Panc1 (cell line): ENCODE results near the gene CNOT3. TPM values are rescaled to one million over a fixed set of nuclear protein-coding genes. Genes with fewer than 3 reads are reported as not detected.

ENCODE experiments used
- ATAC-seq: fragments of 200-7000 bp; cut with Tn5 transposase; 2 replicates; pipeline ENCODE4 v1.9.1; 2020; ENCODE audit warnings: mild to moderate bottlenecking, moderate library complexity
- BruUV-seq: library from RNA; stranded (reverse); fragments of 400-500 nt; replicated peaks from 2 replicates; lab custom pipeline; 2021; lab: Mats Ljungman, UMichigan
- CTCF ChIA-PET: fragments of 300-600 bp; sonication (Branson Sonifier 250); formaldehyde crosslinking; loops from one replicate; lab custom pipeline; 2022; ENCODE audit warnings: antibody characterized with exemption; lab: Charles Lee
- POLR2A ChIA-PET: fragments of 300-600 bp; sonication (Branson Sonifier 250); formaldehyde crosslinking; loops from one replicate; lab custom pipeline; 2022; ENCODE audit warnings: antibody characterized with exemption; lab: Charles Lee
- DNase-seq: peaks from one replicate; pipeline ENCODE4 v3.0.0-alpha.2; 2010; ENCODE audit warnings: low read depth, low spot score
- H3K27ac ChIP-seq: 2 replicates; pipeline ENCODE4 v1.5.1; 2011; ENCODE audit warnings: mild to moderate bottlenecking, low read length, inconsistent platforms
- H3K27me3 ChIP-seq: fragments of 200-500 bp; sonication (Bioruptor generic); 2 replicates; pipeline ENCODE4 v1.6.0; 2014; ENCODE audit warnings: low read length, inconsistent platforms; ENCODE audit not compliant: control insufficient read depth, insufficient read depth
- H3K36me3 ChIP-seq: fragments of 200-500 bp; sonication (Bioruptor generic); 2 replicates; pipeline ENCODE4 v1.5.1; 2014; ENCODE audit warnings: inconsistent platforms, mild to moderate bottlenecking, low read length, moderate library complexity; ENCODE audit not compliant: control insufficient read depth, insufficient read depth
- H3K4me1 ChIP-seq: 2 replicates; pipeline ENCODE4 v1.5.1; 2011; ENCODE audit warnings: inconsistent platforms, mild to moderate bottlenecking, low read length, moderate library complexity; ENCODE audit not compliant: control insufficient read depth, insufficient read depth
- H3K4me3 ChIP-seq, 2 experiments: 2 replicates each; pipeline ENCODE4 v1.5.1; 2011 to 2012; ENCODE audit warnings: low read depth in 2 of 2, low read length in 2 of 2, mild to moderate bottlenecking in 2 of 2, inconsistent platforms in 1 of 2, moderate library complexity in 1 of 2
- H3K9me3 ChIP-seq: fragments of 200-500 bp; sonication (Bioruptor generic); 2 replicates; pipeline ENCODE4 v1.5.1; 2014; ENCODE audit warnings: low read depth, mild to moderate bottlenecking, inconsistent platforms, low read length, moderate library complexity; ENCODE audit not compliant: control insufficient read depth, insufficient read depth
- CTCF ChIP-seq: fragments of 450-650 bp; IDR thresholded peaks from 2 replicates; pipeline ENCODE4 v1.5.1; 2017; ENCODE audit warnings: mild to moderate bottlenecking
- POLR2AphosphoS5 ChIP-seq: IDR thresholded peaks from 2 replicates; pipeline ENCODE4 v1.6.1; 2012; ENCODE audit warnings: mild to moderate bottlenecking, low read depth, low read length, moderate library complexity
- SIN3A ChIP-seq: IDR thresholded peaks from 2 replicates; pipeline ENCODE4 v1.6.1; 2012; ENCODE audit warnings: low read depth, mild to moderate bottlenecking, low read length, moderate library complexity, borderline replicate concordance; ENCODE audit not compliant: insufficient read depth
- TCF7L2 ChIP-seq: IDR thresholded peaks from 2 replicates; pipeline ENCODE4 v1.6.1; 2011; ENCODE audit warnings: mild to moderate bottlenecking, low read depth, low read length, inconsistent platforms
- in situ Hi-C: cut with HindIII; loops from 2 replicates; pipeline ENCODE4 v1.10.0; 2016; ENCODE audit warnings: low sequenced_read_pairs, low pct_unique_long_range_greater_than_20kb
- intact Hi-C: fragments of 100-400 bp; cut with micrococcal nuclease; formaldehyde crosslinking; loops from one replicate; pipeline ENCODE4 v1.10.0; 2022; ENCODE audit not compliant: unreplicated experiment
- total RNA-seq: library from RNA; stranded (reverse); gene quantifications from one replicate; pipeline ENCODE4 v1.2.1, GENCODE V29; 2021; ENCODE audit not compliant: unreplicated experiment
- TF ChIP-seq, protein P1 (sequence below), 2 experiments: IDR thresholded peaks; 2 replicates each; pipeline ENCODE4 v1.6.1; 2011 to 2012; ENCODE audit warnings: low read depth in 2 of 2, control low read depth in 1 of 2, low read length in 1 of 2, mild to moderate bottlenecking in 1 of 2, moderate library complexity in 1 of 2; ENCODE audit not compliant: insufficient read depth in 1 of 2

Gene CNOT3
- total RNA-seq, 1 experiment from 2014 or later, result 111 TPM

GRCh38 chr19:54124393-54124792 lies 13.2 kb upstream of the CNOT3 start:
- Histone ChIP-seq H3K27ac (no peak overlapping the region), H3K4me3 (no peak overlapping the region), H3K36me3 (peaks cover 17% of the 10 kb centered on the region), H3K9me3 (no peaks in the 10 kb centered on the region), H3K4me1 (no peaks in the 10 kb centered on the region), H3K27me3 (no peaks in the 10 kb centered on the region)
- TF ChIP-seq TCF7L2, result no peak
- intact Hi-C loops (no loop called here), in situ Hi-C loops (no loop called here)
- BruUV-seq, result no TSS peak
- no peak for DNase-seq
- CTCF ChIA-PET, result no interaction called here
- POLR2A ChIA-PET, result interaction anchor here (0.7 to 1.6 kb wide), 2 partner anchors 10 to 233 kb away, joined by 3 to 5 read pairs; no protein-coding TSS in a partner anchor
- no peak for ATAC-seq

DNA sequence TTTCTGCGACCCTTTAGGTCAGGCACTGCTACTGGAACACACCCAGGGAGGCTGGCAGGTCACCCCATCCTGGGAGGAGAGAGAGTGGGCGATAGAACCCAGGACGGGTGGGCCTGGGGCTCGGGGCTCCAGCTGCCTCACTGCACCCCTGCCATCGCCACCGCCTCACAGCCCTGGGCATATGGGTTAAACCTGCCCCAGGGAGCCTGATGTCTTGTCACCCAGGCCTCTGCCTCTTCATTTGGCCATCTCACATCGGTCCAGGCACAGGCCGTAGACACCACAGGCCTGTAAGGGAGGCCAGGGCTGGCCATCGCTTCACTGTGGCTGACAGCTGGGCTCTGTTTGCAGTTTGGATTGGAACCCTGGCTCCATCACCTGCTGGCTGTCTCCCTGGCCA lies 11.8 kb upstream of the CNOT3 start:
- Histone ChIP-seq H3K9me3 (no peaks in the 10 kb centered on the region), H3K36me3 (peaks cover 17% of the 10 kb centered on the region), H3K27me3 (no peaks in the 10 kb centered on the region), H3K4me1 (no peaks in the 10 kb centered on the region), H3K27ac (no peak overlapping the region), H3K4me3 (no peak overlapping the region)
- in situ Hi-C loops (no loop called here), intact Hi-C loops (no loop called here)
- no peak for ATAC-seq
- no peak for TF ChIP-seq CTCF
- TF ChIP-seq POLR2AphosphoS5, result no peak
- TF ChIP-seq SIN3A, result no peak
- TF ChIP-seq, protein P1, sequence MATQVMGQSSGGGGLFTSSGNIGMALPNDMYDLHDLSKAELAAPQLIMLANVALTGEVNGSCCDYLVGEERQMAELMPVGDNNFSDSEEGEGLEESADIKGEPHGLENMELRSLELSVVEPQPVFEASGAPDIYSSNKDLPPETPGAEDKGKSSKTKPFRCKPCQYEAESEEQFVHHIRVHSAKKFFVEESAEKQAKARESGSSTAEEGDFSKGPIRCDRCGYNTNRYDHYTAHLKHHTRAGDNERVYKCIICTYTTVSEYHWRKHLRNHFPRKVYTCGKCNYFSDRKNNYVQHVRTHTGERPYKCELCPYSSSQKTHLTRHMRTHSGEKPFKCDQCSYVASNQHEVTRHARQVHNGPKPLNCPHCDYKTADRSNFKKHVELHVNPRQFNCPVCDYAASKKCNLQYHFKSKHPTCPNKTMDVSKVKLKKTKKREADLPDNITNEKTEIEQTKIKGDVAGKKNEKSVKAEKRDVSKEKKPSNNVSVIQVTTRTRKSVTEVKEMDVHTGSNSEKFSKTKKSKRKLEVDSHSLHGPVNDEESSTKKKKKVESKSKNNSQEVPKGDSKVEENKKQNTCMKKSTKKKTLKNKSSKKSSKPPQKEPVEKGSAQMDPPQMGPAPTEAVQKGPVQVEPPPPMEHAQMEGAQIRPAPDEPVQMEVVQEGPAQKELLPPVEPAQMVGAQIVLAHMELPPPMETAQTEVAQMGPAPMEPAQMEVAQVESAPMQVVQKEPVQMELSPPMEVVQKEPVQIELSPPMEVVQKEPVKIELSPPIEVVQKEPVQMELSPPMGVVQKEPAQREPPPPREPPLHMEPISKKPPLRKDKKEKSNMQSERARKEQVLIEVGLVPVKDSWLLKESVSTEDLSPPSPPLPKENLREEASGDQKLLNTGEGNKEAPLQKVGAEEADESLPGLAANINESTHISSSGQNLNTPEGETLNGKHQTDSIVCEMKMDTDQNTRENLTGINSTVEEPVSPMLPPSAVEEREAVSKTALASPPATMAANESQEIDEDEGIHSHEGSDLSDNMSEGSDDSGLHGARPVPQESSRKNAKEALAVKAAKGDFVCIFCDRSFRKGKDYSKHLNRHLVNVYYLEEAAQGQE (IDR thresholded peaks at IDR 0.05; ENCODE audit: insufficient read depth in 1 of 2, low read depth in 2 of 2, low read length in 1 of 2), result no peak
- no peak for TF ChIP-seq TCF7L2
- DNase-seq, result no peak
- CTCF ChIA-PET, result no interaction called here
- no TSS peak for BruUV-seq
- POLR2A ChIA-PET, result no interaction called here

DNA sequence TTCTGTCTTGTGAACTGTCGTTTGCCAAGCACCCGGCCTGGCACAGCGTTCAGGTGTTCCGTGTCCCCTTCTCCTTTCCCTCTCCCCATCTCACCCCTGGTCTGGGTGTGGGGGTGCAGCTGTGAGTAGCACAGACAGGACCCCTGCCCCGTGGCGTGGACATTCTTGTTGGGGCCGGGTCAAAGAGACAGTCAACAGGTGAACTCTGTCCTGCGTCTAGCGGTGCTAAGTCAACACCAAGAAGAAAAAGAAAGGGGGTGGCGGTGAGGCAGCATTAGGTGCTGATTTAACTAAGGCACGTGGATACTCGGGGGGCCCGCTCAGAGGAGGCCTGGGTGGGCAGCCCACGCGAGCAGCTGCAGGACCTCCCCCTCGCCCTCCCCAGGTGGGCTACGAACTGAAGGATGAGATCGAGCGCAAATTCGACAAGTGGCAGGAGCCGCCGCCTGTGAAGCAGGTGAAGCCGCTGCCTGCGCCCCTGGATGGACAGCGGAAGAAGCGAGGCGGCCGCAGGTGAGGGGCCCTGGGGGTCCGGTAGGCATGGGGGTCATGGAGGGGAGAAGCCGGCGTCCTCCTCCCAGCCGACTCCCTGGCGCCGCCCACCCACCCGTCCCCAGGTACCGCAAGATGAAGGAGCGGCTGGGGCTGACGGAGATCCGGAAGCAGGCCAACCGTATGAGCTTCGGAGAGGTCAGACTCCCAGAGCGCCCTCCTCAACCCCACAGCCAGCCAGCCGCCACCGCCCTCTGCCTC lies 9.7 kb upstream of the CNOT3 start:
- CTCF ChIA-PET, result no interaction called here
- DNase-seq (no peak), ATAC-seq (no peak)
- Histone ChIP-seq H3K27me3 (no peaks in the 10 kb centered on the region), H3K9me3 (no peaks in the 10 kb centered on the region), H3K4me3 (no peak overlapping the region), H3K4me1 (no peaks in the 10 kb centered on the region), H3K27ac (no peak overlapping the region), H3K36me3 (peaks cover 17% of the 10 kb centered on the region)
- POLR2A ChIA-PET, result no interaction called here
- no TSS peak for BruUV-seq
- intact Hi-C loops, result no loop called here
- in situ Hi-C loops, result no loop called here
- TF ChIP-seq POLR2AphosphoS5 (no peak), SIN3A (no peak), TCF7L2 (no peak), CTCF (no peak)
- TF ChIP-seq, protein P1 (IDR thresholded peaks at IDR 0.05; ENCODE audit: insufficient read depth in 1 of 2, low read depth in 2 of 2, low read length in 1 of 2), result no peak
